Inflammatory macrophage treated with lipopolysaccharide for 1 hour (primary cell): Measurements from ENCODE around the gene KRT38.

Experiments
- DNase-seq, 2 donors: peaks; one replicate each; pipeline ENCODE4 v3.0.0-alpha.2; 2020 to 2022

The KRT38 gene

DNA sequence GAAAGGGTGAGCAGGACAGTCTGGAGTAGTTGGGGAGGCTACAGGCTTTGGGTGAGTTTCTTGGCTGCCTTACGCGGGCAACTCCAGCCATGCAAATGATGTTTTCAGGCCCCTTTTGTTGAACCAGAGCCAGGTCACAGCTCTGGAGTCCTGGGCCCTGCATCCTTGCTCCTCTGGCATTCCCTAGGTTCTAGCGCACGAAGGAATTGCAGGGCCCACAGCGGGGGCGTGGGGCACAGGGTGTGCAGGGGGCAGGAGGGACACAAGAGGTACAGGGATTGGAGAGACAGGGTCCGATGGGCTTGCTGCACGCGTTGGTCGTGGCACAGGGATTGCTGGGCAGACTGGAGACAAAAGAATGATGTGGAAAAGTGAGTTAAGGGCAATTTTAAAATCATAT is 47.0 kb downstream of the KRT38 start:
- no peak for DNase-seq

GRCh38 chr17:41393294-41393693 is 47.5 kb downstream of the KRT38 start:
- DNase-seq = no peak

DNA sequence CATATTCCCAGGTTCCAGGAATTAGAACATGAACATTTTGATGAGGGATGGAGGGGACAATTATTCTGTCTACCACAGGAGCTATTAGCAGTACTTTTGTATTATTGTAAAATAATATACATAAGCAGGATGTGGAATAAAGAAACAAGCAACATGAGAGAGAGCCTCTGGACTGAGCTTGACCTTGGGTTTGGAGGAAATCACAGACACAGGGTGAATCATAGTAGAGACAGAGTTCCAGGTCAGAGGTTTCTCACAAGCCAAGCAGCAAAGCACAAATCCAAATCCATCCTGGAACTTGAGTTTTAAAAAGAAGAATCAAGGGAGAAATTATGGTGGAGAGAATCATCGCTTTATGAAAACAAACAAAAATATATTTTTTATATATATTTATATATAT is 48.5 kb downstream of the KRT38 start:
- no peak for DNase-seq

DNA sequence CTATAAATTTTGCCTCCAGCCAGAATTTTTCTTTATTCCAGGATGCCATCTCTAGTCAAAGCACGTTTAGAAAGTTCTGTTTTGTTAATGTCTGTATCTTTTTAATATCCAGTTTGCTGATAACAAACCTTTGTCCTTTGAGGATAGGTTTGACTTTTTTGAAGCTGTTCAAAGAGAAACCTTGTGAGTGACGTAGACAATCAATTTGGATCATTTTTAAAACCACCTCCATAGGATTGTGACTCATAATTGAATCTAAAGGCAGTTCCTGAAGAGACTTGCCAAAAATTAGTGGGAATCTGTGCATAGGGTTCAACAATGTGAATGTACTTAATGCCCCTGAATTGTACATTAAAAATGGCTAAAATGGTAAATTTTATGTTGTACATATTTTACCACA is 49.2 kb downstream of the KRT38 start:
- DNase-seq = no peak

DNA sequence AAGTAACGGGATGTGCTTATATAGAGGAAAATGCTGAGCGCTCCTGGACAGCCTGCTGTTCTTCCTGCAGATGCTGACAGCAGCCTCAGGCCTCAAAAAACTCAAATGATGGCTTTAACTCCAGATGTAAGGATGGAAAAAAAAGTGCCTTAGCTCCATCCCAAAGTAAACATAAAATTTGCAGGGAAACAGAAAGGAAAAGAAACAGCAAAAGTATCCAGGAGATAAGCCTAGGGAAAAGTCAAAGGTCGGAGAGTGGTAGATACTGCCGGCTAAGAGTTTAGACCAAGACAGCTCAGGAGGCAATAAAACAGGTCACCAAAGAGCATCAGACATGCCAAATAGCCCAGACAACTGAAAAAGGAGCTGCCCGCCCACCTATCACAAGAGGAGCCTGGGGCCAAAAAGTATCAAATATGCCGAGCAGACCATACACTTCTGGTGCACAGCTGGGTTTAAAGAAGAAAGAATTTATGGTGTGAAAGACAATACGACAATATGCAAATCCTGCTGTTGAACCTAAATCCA is 50.3 kb downstream of the KRT38 start:
- DNase-seq = no peak

DNA sequence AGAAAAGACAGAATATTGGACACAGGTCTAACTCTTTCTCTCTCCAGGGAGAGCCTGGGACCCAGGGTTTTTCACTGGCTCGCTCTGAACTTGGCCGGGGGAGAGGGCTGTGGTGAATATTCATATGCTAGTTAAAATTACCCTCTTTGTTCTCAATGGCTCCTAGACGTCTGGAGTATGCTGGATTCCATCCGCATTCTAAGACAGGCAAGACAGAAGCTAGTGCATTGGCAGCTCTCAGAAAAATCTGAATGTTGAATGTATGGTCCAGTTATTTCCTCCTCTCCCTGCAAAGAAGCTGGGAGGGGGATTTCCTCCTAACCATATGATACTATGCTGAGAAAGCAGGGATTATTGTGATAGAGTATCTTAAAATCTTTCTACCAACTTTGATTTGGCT is 53.1 kb downstream of the KRT38 start:
- no peak for DNase-seq

DNA sequence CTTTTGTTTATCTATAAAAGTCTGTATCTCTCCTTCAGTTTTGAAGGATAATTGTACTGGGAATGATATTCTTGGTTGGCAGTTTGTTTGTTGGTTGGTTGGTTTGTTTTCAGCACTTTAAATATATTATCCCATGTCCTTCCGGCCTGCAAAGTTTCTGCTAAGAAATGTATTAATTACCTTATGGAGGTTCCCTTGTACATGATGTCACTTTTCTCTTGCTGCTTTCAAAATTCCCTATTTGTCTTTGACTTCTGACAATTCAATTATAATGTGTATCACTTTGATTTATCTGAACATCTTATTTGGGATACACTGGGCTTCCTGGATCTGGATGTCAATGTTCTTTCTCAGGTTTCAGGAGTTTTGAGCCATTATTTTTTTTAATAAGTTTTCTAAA is 54.6 kb downstream of the KRT38 start:
- DNase-seq = no peak
